Heart left ventricle (tissue), 16 donors: ENCODE data around the gene RAD51C. TPM values are rescaled to one million over a fixed set of nuclear protein-coding genes. Genes with fewer than 3 reads are reported as not detected.
"Not testable (repeated sequence)": the region's sequence is repeated elsewhere in the genome, so short reads cannot be mapped to it uniquely, and the experiment has no call there.

Experiments used
- ATAC-seq, 4 donors: fragments of 200-7000 bp; cut with Tn5 transposase; one replicate each; pipeline ENCODE4 v1.9.1; 2020 to 2022; ENCODE audit warnings: moderate library complexity in 4 of 4, mild to moderate bottlenecking in 3 of 4, moderate number of reproducible peaks in 1 of 4
- DNase-seq, 5 donors: peaks; one replicate each; pipeline ENCODE4 v3.0.0-alpha.2; 2020
- H3K27ac ChIP-seq, 12 donors: fragments of 200-600 bp; sonication (generic) in 4 of 12; one replicate each; pipeline versions ENCODE4 v1.5.0 to v1.8.0; 2016 to 2022; ENCODE audit warnings: mild to moderate bottlenecking in 2 of 12
- H3K27me3 ChIP-seq, 9 donors: fragments of 200-600 bp; sonication (generic) in 2 of 9; one replicate each; pipeline versions ENCODE4 v1.5.1 to v1.8.0; 2016 to 2022; ENCODE audit warnings: mild to moderate bottlenecking in 3 of 9
- H3K36me3 ChIP-seq, 9 donors: fragments of 200-600 bp; sonication (generic) in 2 of 9; one replicate each; pipeline versions ENCODE4 v1.5.0 to v1.8.0; 2018 to 2022; ENCODE audit warnings: mild to moderate bottlenecking in 2 of 9
- H3K4me1 ChIP-seq, 12 donors: fragments of 200-600 bp; sonication (generic) in 4 of 12; one replicate each; pipeline versions ENCODE4 v1.5.0 to v1.8.0; 2016 to 2022; ENCODE audit warnings: mild to moderate bottlenecking in 3 of 12
- H3K4me3 ChIP-seq, 12 donors: fragments of 200-600 bp; sonication (generic) in 4 of 12; one replicate each; pipeline versions ENCODE4 v1.5.0 to v1.8.0; 2017 to 2022; ENCODE audit warnings: mild to moderate bottlenecking in 9 of 12, moderate library complexity in 4 of 12
- H3K9me3 ChIP-seq, 12 donors: fragments of 200-600 bp; sonication (generic) in 4 of 12; one replicate each; pipeline versions ENCODE4 v1.5.0 to v1.8.0; 2016 to 2022; ENCODE audit warnings: mild to moderate bottlenecking in 1 of 12
- CTCF ChIP-seq, 12 donors: fragments of 200-600 bp; sonication (generic) in 4 of 12; IDR thresholded peaks; one replicate each; pipeline versions ENCODE4 v1.5.0 to v1.8.0; 2018 to 2022; ENCODE audit warnings: antibody characterized with exemption in 12 of 12, mild to moderate bottlenecking in 5 of 12
- POLR2A ChIP-seq, 2 donors: fragments of 450-650 bp; IDR thresholded peaks; one replicate each; pipeline ENCODE4 v1.6.1; 2017; ENCODE audit warnings: antibody characterized with exemption in 2 of 2, mild to moderate bottlenecking in 2 of 2, moderate library complexity in 2 of 2
- WGBS, 4 donors: extraction: QIAGEN DNeasy Blood & Tissue Kit in 2 of 4; methylation state at CpG; one replicate each; pipeline versions ENCODE4 v1.1.5 to v1.1.7; 2013 to 2018; 5-methylcytosine and 5-hydroxymethylcytosine counted together
- intact Hi-C, 10 donors: fragments of 100-400 bp; cut with DNase I; formaldehyde crosslinking; loops; one replicate each; pipeline versions ENCODE4 v1.11.1 to v1.14.2; 2022
- polyA plus RNA-seq, 2 donors: library from polyadenylated mRNA; stranded (reverse); fragments of 200-250 nt; gene quantifications; one replicate each; pipeline ENCODE4 v1.2.3, GENCODE V29; 2013
- total RNA-seq, 9 donors: library from RNA; depleted of rRNA in 2 of 9; stranded (reverse); fragments of >200 nt in 2 of 9; fragmentation: NEBNext Ultra II Directional in 3 of 9; extraction: Animal tissue kit (Norgen Biotek cat#: 25700) in 3 of 9; gene quantifications; one replicate each; pipeline versions ENCODE4 v1.1.0 to v1.2.4, GENCODE V29; 2016 to 2023
- donor health status: ischemic (EF 13 %, LVEDD 7.1; RV severe dilation, severe dysfunction).
- donor health status: healthy with polysubstance abuse.
- donor health status: DM: no; HTN: yes; CAD: no.
- donor health status: DM: no; HTN: no; CAD: no.
- donor health status: ischemic (EF 25% LVEDD 6.9; RV normal size, moderate dysfunction).
- donor health status: ischemic (EF 25% LVEDD 5.7; RV mildly dilated, moderate dysfunction).
- donor health status: healthy.
- donor health status: DM: yes; HTN: yes; CAD: no.
- donor health status: ischemic (EF 35%, LVEDD 5.7; RV mildly dilated, moderate dysfunction).
- donor health status: nonischemic (EF 11% LVEDD 7.7; RV severe dilation, severe dysfunction).
- donor health status: DM: yes; HTN: yes; CAD: no.
- donor health status: PGD.
- donor health status: ischemic (EF 29% LVEDD 5.4; RV normal size, mild dysfunction).
- donor health status: nonischemic (EF 23%, LVEDD 6.1; RV moderate dilation, normal function).

The RAD51C gene
- total and polyA plus RNA-seq, 11 donors: 17.1 to 48.9 (median 39.6) TPM

DNA sequence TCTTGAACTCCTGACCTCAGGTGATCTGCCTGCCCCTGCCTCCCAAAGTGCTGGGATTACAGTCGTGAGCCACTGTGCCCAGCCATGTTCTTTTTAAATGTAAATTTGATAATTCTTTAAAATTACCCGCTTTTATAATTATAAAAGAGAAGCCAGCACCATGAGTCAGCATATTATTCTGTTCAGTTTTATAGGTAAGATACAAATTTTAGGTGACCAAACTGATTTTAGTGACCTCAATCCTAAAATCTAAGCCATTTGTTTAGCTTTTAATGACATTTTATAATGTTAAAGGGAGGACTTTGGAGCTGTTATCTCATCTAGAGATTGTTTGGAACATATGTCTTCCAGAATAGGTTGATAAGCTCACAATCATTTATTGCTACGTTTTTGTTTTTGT, 42.4 kb downstream of the RAD51C start:
- peaks cover 0 to 53% (median 11%) of the 10 kb centered on the region in 9 donors for H3K36me3 ChIP-seq
- WGBS, 4 donors: 82 to 87% (median 86%) methylated on average over 3 of the region's 3 CpGs
- intact Hi-C loops: no loop called here

DNA sequence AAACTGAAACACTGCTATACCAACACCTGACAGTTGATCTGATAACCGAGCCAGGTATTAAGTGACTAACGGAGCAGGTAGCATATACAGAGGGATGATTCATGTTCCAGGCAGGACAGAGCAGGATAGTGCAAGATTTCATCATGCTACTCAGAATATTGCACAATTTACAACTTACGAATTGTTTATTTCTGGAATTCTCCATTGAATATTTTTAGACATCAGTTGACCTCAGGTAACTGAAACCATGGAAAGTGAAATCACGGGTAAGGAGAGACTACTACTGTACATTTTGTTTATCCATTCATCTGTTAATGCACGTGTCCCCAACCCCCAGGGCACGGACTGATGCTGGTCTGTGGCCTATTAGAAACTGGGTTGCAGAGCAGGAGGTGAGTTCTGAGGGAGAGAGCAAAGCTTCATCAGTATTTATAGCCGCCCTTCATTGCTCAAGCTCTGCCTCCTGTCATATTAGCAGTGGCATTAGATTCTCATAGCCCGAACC, 48.8 kb downstream of the RAD51C start:
- Histone ChIP-seq H3K27ac (no peak overlapping the region), H3K4me1 (no peaks in the 10 kb centered on the region), H3K27me3 (no peaks in the 10 kb centered on the region), H3K9me3 (no peaks in the 10 kb centered on the region), H3K4me3 (no peak overlapping the region), H3K36me3 (no peaks in the 10 kb centered on the region)
- WGBS, 4 donors: 87 to 93% (median 90%) methylated on average over 8 of the region's 8 CpGs
- ATAC-seq (no peak), DNase-seq (no peak)
- intact Hi-C loops: no loop called here
- TF ChIP-seq POLR2A (IDR thresholded peaks at IDR 0.05): no peak
- TF ChIP-seq CTCF (IDR thresholded peaks at IDR 0.05): no peak

More for the DNA sequence above, 42.4 kb downstream of the RAD51C start:
- ATAC-seq: no peak
- no peak for DNase-seq
- Histone ChIP-seq H3K4me3 (no peak overlapping the region), H3K9me3 (no peaks in the 10 kb centered on the region), H3K27ac (no peak overlapping the region), H3K4me1 (no peaks in the 10 kb centered on the region), H3K27me3 (no peaks in the 10 kb centered on the region)
- TF ChIP-seq POLR2A (IDR thresholded peaks at IDR 0.05) (no peak), CTCF (IDR thresholded peaks at IDR 0.05) (no peak)

GRCh38 chr17:58747674-58748073, 55.3 kb downstream of the RAD51C start:
- Histone ChIP-seq H3K4me3 (no peak overlapping the region), H3K36me3 (no peaks in the 10 kb centered on the region), H3K9me3 (no peaks in the 10 kb centered on the region), H3K27me3 (peaks cover 0 to 3% (median 0%) of the 10 kb centered on the region in 9 donors), H3K27ac (no peak overlapping the region), H3K4me1 (no peaks in the 10 kb centered on the region)
- TF ChIP-seq CTCF (IDR thresholded peaks at IDR 0.05): no peak
- no peak for TF ChIP-seq POLR2A (IDR thresholded peaks at IDR 0.05)
- WGBS, 4 donors: 85 to 91% (median 89%) methylated on average over 1 of the region's 1 CpG
- no peak for DNase-seq
- ATAC-seq: no peak
- intact Hi-C loops: no loop called here

- H3K27ac ChIP-seq, H3K36me3 ChIP-seq, ATAC-seq, DNase-seq, intact Hi-C loops, H3K9me3 ChIP-seq, H3K4me3 ChIP-seq, H3K4me1 ChIP-seq: not testable (repeated sequence)
- peaks cover 0 to 19% (median 0%) of the 10 kb centered on the region in 9 donors for H3K27me3 ChIP-seq
Observed at GRCh38 chr17:58749627-58750026, 57.2 kb downstream of the RAD51C start.

GRCh38 chr17:58753026-58753425, 60.6 kb downstream of the RAD51C start:
- no peak overlapping the region for H3K27ac ChIP-seq
- TF ChIP-seq CTCF (IDR thresholded peaks at IDR 0.05) (no peak), POLR2A (IDR thresholded peaks at IDR 0.05) (no peak)
- H3K27me3 ChIP-seq: peaks cover 0 to 51% (median 15%) of the 10 kb centered on the region in 9 donors
- 66 to 76% (median 73%) methylated on average over 2 of the region's 2 CpGs for WGBS, 4 donors
- H3K36me3 ChIP-seq: no peaks in the 10 kb centered on the region
- peaks cover 0 to 21% (median 6%) of the 10 kb centered on the region in 12 donors for H3K4me1 ChIP-seq
- intact Hi-C loops: no loop called here
- ATAC-seq (no peak), DNase-seq (no peak)
- H3K9me3 ChIP-seq: no peaks in the 10 kb centered on the region
- no peak overlapping the region for H3K4me3 ChIP-seq
